SK-N-SH (cell line): Measurements from ENCODE around the gene LHFPL6.

ENCODE experiments used
- EZH2phosphoT487 ChIP-seq: fragments of 200-600 bp; sonication (generic); IDR thresholded peaks from 2 replicates; pipeline ENCODE4 v1.6.1; 2017; ENCODE audit warnings: low read depth, mixed run types, mild to moderate bottlenecking, antibody characterized with exemption, moderate library complexity, borderline replicate concordance
- JUND ChIP-seq: IDR thresholded peaks from 2 replicates; pipeline ENCODE4 v1.4.0; 2012
- NRF1 ChIP-seq: IDR thresholded peaks from 2 replicates; pipeline ENCODE4 v1.6.1; 2012; ENCODE audit warnings: low read depth, mild to moderate bottlenecking, low read length
- TF ChIP-seq, protein P1 (sequence below): fragments of 200-600 bp; sonication (generic); IDR thresholded peaks from 2 replicates; pipeline ENCODE4 v1.6.1; 2017; ENCODE audit warnings: antibody characterized with exemption, mild to moderate bottlenecking, moderate library complexity
- TF ChIP-seq, protein P2 (sequence below): IDR thresholded peaks from 2 replicates; pipeline ENCODE4 v1.4.0; 2012; ENCODE audit warnings: low read depth, borderline replicate concordance
- TF ChIP-seq, protein P3 (sequence below): IDR thresholded peaks from 2 replicates; pipeline ENCODE4 v1.6.1; 2012; ENCODE audit warnings: mild to moderate bottlenecking, low read depth, low read length, moderate library complexity

DNA sequence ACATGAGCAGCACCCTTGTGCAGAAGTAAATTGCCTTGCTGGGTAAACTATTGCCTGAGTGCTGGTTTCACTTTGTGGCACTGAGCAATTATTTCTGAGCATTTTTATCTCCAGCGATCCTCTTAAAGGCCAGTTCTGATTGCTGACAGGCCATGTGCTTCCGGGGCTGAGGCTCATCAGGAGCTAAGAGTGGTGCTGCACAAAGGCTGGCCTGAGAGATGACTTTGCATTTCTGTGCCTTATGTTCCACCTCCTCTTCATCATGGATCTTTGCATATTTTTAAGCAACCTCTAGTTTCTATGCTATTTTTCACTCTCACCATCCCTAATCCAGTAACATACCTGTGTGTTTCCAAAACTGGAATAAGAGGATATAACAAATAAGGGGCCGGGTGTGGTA is 34.9 kb upstream of the LHFPL6 start:
- TF ChIP-seq, protein P1, sequence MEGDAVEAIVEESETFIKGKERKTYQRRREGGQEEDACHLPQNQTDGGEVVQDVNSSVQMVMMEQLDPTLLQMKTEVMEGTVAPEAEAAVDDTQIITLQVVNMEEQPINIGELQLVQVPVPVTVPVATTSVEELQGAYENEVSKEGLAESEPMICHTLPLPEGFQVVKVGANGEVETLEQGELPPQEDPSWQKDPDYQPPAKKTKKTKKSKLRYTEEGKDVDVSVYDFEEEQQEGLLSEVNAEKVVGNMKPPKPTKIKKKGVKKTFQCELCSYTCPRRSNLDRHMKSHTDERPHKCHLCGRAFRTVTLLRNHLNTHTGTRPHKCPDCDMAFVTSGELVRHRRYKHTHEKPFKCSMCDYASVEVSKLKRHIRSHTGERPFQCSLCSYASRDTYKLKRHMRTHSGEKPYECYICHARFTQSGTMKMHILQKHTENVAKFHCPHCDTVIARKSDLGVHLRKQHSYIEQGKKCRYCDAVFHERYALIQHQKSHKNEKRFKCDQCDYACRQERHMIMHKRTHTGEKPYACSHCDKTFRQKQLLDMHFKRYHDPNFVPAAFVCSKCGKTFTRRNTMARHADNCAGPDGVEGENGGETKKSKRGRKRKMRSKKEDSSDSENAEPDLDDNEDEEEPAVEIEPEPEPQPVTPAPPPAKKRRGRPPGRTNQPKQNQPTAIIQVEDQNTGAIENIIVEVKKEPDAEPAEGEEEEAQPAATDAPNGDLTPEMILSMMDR: no peak
- TF ChIP-seq EZH2phosphoT487: no peak
- TF ChIP-seq NRF1: no peak
- TF ChIP-seq, protein P2, sequence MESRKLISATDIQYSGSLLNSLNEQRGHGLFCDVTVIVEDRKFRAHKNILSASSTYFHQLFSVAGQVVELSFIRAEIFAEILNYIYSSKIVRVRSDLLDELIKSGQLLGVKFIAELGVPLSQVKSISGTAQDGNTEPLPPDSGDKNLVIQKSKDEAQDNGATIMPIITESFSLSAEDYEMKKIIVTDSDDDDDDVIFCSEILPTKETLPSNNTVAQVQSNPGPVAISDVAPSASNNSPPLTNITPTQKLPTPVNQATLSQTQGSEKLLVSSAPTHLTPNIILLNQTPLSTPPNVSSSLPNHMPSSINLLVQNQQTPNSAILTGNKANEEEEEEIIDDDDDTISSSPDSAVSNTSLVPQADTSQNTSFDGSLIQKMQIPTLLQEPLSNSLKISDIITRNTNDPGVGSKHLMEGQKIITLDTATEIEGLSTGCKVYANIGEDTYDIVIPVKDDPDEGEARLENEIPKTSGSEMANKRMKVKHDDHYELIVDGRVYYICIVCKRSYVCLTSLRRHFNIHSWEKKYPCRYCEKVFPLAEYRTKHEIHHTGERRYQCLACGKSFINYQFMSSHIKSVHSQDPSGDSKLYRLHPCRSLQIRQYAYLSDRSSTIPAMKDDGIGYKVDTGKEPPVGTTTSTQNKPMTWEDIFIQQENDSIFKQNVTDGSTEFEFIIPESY: no peak
- TF ChIP-seq JUND: no peak
- TF ChIP-seq, protein P3, sequence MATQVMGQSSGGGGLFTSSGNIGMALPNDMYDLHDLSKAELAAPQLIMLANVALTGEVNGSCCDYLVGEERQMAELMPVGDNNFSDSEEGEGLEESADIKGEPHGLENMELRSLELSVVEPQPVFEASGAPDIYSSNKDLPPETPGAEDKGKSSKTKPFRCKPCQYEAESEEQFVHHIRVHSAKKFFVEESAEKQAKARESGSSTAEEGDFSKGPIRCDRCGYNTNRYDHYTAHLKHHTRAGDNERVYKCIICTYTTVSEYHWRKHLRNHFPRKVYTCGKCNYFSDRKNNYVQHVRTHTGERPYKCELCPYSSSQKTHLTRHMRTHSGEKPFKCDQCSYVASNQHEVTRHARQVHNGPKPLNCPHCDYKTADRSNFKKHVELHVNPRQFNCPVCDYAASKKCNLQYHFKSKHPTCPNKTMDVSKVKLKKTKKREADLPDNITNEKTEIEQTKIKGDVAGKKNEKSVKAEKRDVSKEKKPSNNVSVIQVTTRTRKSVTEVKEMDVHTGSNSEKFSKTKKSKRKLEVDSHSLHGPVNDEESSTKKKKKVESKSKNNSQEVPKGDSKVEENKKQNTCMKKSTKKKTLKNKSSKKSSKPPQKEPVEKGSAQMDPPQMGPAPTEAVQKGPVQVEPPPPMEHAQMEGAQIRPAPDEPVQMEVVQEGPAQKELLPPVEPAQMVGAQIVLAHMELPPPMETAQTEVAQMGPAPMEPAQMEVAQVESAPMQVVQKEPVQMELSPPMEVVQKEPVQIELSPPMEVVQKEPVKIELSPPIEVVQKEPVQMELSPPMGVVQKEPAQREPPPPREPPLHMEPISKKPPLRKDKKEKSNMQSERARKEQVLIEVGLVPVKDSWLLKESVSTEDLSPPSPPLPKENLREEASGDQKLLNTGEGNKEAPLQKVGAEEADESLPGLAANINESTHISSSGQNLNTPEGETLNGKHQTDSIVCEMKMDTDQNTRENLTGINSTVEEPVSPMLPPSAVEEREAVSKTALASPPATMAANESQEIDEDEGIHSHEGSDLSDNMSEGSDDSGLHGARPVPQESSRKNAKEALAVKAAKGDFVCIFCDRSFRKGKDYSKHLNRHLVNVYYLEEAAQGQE: no peak
